ENCODE measurements around the gene PRR35.

Gene PRR35

GRCh38 chr16:598823-599739 lies 38.9 kb downstream of the PRR35 start:
- Histone ChIP-seq H3K4me1 (peaks cover 38% of the 10 kb centered on the region), H4K20me1 (peaks cover 68% of the 10 kb centered on the region), H3K4me2 (no peak overlapping the region), H3K27me3 (no peaks in the 10 kb centered on the region), H3K4me3 (no peak overlapping the region), H3K9ac (no peak overlapping the region), H3K36me3 (peaks cover 37% of the 10 kb centered on the region), H3K9me3 (peaks cover 13% of the 10 kb centered on the region; the same call in 1 of the 2 replicates), H3K27ac (no peak overlapping the region)
- no peak for TF ChIP-seq Cebpa-rat (IDR thresholded peaks at IDR 0.05)

GRCh38 chr16:600781-601180 lies 40.6 kb downstream of the PRR35 start:
- Histone ChIP-seq H3K27me3 (no peaks in the 10 kb centered on the region), H3K9me3 (peaks cover 30% of the 10 kb centered on the region), H3K36me3 (peaks cover 52% of the 10 kb centered on the region), H3K27ac (no peak overlapping the region), H3K9ac (no peak overlapping the region), H3K4me1 (peaks cover 21% of the 10 kb centered on the region), H3K4me3 (no peak overlapping the region), H3K4me2 (no peak overlapping the region), H4K20me1 (peaks cover 51% of the 10 kb centered on the region)
- no peak for TF ChIP-seq Cebpa-rat (IDR thresholded peaks at IDR 0.05)

- peaks cover 23% of the 10 kb centered on the region for H3K4me1 ChIP-seq
- no peak overlapping the region for H3K4me2 ChIP-seq
- H3K4me3 ChIP-seq, result no peak overlapping the region
- peaks cover 50% of the 10 kb centered on the region for H3K9me3 ChIP-seq
- H3K27ac ChIP-seq, result no peak overlapping the region
- no peak for TF ChIP-seq Cebpa-rat (IDR thresholded peaks at IDR 0.05)
- H3K27me3 ChIP-seq, result no peaks in the 10 kb centered on the region
- H3K36me3 ChIP-seq, result peaks cover 50% of the 10 kb centered on the region
- H4K20me1 ChIP-seq, result peaks cover 50% of the 10 kb centered on the region
- H3K9ac ChIP-seq, result no peak overlapping the region
Observed at GRCh38 chr16:603933-604332, 43.7 kb downstream of the PRR35 start.

- Histone ChIP-seq H3K27ac (no peak overlapping the region), H3K9me3 (peaks cover 50% of the 10 kb centered on the region)
- no peak for TF ChIP-seq Cebpa-rat (IDR thresholded peaks at IDR 0.05)
Observed at GRCh38 chr16:606656-607307, 46.6 kb downstream of the PRR35 start.

GRCh38 chr16:608019-608418 lies 47.8 kb downstream of the PRR35 start:
- no peak overlapping the region for H3K9ac ChIP-seq
- H3K4me3 ChIP-seq, result no peak overlapping the region
- no peak overlapping the region for H3K4me2 ChIP-seq
- no peak overlapping the region for H3K27ac ChIP-seq
- H3K27me3 ChIP-seq, result no peaks in the 10 kb centered on the region
- TF ChIP-seq Cebpa-rat (IDR thresholded peaks at IDR 0.05), result no peak
- peaks cover 36% of the 10 kb centered on the region for H3K36me3 ChIP-seq
- H3K9me3 ChIP-seq, result peaks cover 51% of the 10 kb centered on the region
- peaks cover 45% of the 10 kb centered on the region for H4K20me1 ChIP-seq
- peaks cover 35% of the 10 kb centered on the region for H3K4me1 ChIP-seq

More at GRCh38 chr16:606656-607307, 46.6 kb downstream of the PRR35 start:
- Histone ChIP-seq H4K20me1 (peaks cover 56% of the 10 kb centered on the region), H3K4me3 (no peak overlapping the region), H3K36me3 (peaks cover 35% of the 10 kb centered on the region), H3K4me2 (no peak overlapping the region), H3K27me3 (no peaks in the 10 kb centered on the region), H3K9ac (no peak overlapping the region), H3K4me1 (peaks cover 35% of the 10 kb centered on the region)

- Histone ChIP-seq H3K4me2 (peak overlapping the region; percentile 70), H3K4me1 (peaks cover 46% of the 10 kb centered on the region), H4K20me1 (peaks cover 37% of the 10 kb centered on the region), H3K9me3 (peaks cover 54% of the 10 kb centered on the region), H3K36me3 (peaks cover 47% of the 10 kb centered on the region), H3K27ac (peak overlapping the region; percentile 50), H3K9ac (peak overlapping the region; percentile 53; the same call in 1 of the 2 replicates), H3K27me3 (no peaks in the 10 kb centered on the region), H3K4me3 (no peak overlapping the region)
- no peak for TF ChIP-seq Cebpa-rat (IDR thresholded peaks at IDR 0.05)
Observed at GRCh38 chr16:609316-609715, 49.1 kb downstream of the PRR35 start.

- peak overlapping the region; percentile 70 for H3K4me2 ChIP-seq
Observed at GRCh38 chr16:609984-610383, 49.8 kb downstream of the PRR35 start.

GRCh38 chr16:610513-611381 lies 50.6 kb downstream of the PRR35 start:
- Histone ChIP-seq H3K9me3 (peaks cover 40% of the 10 kb centered on the region), H3K9ac (peak overlapping the region; percentile 53), H4K20me1 (peaks cover 50% of the 10 kb centered on the region), H3K4me2 (peak overlapping the region; percentile 70), H3K4me3 (no peak overlapping the region), H3K27me3 (no peaks in the 10 kb centered on the region), H3K4me1 (peaks cover 61% of the 10 kb centered on the region), H3K36me3 (peaks cover 32% of the 10 kb centered on the region), H3K27ac (peak overlapping the region; percentile 50)
- no peak for TF ChIP-seq Cebpa-rat (IDR thresholded peaks at IDR 0.05)

More at GRCh38 chr16:609984-610383, 49.8 kb downstream of the PRR35 start:
- H3K4me3 ChIP-seq, result no peak overlapping the region
- peaks cover 42% of the 10 kb centered on the region for H4K20me1 ChIP-seq
- no peaks in the 10 kb centered on the region for H3K27me3 ChIP-seq
- peaks cover 48% of the 10 kb centered on the region for H3K9me3 ChIP-seq
- peak overlapping the region; percentile 53 for H3K9ac ChIP-seq
- peak overlapping the region; percentile 50 for H3K27ac ChIP-seq
- TF ChIP-seq Cebpa-rat (IDR thresholded peaks at IDR 0.05), result no peak
- H3K36me3 ChIP-seq, result peaks cover 40% of the 10 kb centered on the region
- H3K4me1 ChIP-seq, result peaks cover 53% of the 10 kb centered on the region

- Histone ChIP-seq H3K4me3 (no peak overlapping the region), H3K36me3 (peaks cover 28% of the 10 kb centered on the region), H3K4me2 (peak overlapping the region; percentile 65), H3K27me3 (no peaks in the 10 kb centered on the region), H3K27ac (no peak overlapping the region), H3K9ac (no peak overlapping the region), H3K9me3 (peaks cover 17% of the 10 kb centered on the region), H3K4me1 (peaks cover 45% of the 10 kb centered on the region), H4K20me1 (peaks cover 56% of the 10 kb centered on the region)
- no peak for TF ChIP-seq Cebpa-rat (IDR thresholded peaks at IDR 0.05)
Observed at GRCh38 chr16:615122-615521, 54.9 kb downstream of the PRR35 start.
